Epithelial cell of prostate (primary cell): ENCODE measurements around the gene AIPL1.

Experiments
- DNase-seq: peaks from one replicate; pipeline ENCODE4 v3.0.0-alpha.2; 2011; ENCODE audit warnings: low read depth, low spot score
- H3K27ac ChIP-seq: fragments of 450-650 bp; 2 replicates; pipeline ENCODE4 v1.5.1; 2017; ENCODE audit warnings: mild to moderate bottlenecking

The AIPL1 gene

DNA sequence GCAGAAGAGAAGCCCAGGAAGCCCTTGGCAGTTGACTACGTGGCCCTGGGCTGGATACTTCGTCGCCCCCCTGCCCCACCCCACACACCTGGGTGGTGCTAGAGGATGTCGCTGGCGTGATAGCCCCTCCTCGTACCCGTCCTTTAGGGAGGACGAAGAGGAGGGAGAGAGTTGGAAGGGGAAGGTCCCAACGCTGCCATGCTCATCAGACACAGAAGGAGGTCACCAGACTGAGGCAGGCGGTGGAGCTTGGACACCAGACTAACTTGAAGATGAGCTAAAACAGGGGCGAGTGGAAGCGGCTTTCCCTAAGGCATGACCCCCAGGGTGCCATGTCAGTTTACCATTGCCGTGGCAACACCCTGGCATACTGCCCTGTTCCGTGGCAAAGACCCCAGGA lies 11.0 kb downstream of the AIPL1 start:
- no peak overlapping the region for H3K27ac ChIP-seq
- DNase-seq, result no peak

DNA sequence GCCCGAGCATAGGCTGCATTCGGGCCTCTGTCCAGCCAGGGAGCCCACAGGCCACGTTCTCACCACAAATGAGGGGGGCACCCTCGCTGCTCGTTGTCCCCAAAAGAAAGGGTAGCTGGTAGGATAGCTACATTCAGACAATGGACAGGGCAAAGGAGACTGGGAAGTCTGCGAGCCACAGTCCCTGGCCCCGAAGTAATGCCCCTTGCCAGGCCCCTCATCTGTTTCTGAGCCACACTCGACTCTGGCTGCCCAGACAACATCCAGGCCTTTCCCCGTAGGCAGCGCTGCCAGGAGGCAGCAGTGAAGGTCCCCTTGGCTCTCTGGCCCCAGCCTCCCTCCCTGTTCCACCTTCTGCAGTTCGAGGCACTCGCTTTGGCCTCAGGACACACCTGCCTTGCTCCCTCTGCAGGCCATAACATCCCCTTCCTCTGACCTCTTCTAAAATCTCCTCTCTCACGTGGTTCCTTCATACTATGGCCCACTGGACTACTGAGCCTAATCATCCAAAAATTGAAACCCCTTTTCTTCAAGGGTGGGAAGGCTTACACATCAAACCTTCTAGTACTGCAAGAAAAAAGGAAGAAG lies 12.2 kb downstream of the AIPL1 start:
- DNase-seq, result no peak
- H3K27ac ChIP-seq, result no peak overlapping the region

- DNase-seq, result no peak
- no peak overlapping the region for H3K27ac ChIP-seq
Measured at GRCh38 chr17:6421700-6422604, 13.0 kb downstream of the AIPL1 start.

DNA sequence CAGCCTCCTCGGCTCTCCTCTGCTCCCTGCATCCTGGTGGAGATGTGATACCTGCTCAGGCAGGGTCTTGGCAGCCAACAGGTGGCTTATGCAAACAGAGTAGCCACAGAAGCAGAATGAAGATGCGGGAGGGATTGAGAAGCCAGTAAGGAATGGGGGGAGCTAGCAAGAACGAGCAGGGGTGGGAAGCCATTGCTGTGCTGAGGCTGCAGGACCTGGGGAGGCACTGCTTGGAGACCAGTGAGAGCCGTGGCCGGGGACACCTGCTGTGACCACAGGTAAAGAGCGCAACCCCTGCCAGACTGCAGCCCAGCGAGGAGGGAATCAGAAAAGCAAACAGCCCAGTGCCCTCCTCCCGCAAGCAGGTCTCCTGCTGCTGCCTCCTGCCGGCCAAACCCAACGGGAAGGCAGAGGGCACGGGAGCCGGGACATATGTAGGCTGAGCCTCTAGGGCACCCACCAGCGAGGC lies 14.7 kb downstream of the AIPL1 start:
- DNase-seq, result no peak
- H3K27ac ChIP-seq, result no peak overlapping the region

DNA sequence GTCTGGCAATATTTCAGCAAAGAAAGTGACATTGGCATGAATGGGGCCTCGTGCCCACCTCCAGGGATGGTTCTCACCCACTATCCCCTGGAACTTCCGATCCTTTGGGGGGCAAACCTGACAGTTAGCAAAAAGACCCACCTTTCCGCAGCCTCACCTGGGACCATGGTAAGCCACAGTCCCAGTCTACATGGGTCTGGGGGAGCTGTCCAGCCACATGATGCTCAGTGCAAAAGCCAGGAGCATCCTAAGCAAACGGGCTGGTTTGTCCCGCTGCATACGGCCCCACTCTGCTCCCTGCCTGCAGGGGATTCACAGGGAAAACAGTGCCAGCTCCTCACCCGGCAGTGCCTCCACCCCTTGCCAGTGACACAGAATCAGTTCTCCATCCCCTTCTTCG lies 19.3 kb downstream of the AIPL1 start:
- no peak for DNase-seq
- H3K27ac ChIP-seq, result no peak overlapping the region

- H3K27ac ChIP-seq, result no peak overlapping the region
- DNase-seq, result no peak
Measured at GRCh38 chr17:6413065-6413464, 21.9 kb downstream of the AIPL1 start.

- no peak for DNase-seq
Measured at GRCh38 chr17:6408735-6409134, 26.2 kb downstream of the AIPL1 start.

DNA sequence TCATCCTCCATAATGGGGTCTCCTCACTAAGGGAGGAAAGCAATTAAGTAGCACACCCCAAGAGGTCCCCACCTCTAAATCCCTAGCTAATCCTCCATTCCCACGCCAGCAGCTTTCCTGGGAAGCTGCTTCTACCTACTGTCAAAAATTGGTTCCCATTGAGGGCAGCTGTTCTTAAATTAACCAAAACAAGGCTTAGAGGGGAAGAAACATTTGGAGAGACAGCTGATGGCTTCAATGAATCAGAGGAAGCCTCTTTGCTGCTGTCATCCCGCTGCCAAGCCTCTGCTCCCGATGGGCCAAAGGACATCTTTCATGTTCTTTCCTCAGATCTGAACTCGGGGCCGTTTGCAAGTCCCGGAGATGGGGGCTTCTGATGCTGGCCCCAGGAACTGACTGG lies 26.6 kb downstream of the AIPL1 start:
- no peak overlapping the region for H3K27ac ChIP-seq
- no peak for DNase-seq

More at GRCh38 chr17:6408735-6409134, 26.2 kb downstream of the AIPL1 start:
- H3K27ac ChIP-seq, result no peak overlapping the region

GRCh38 chr17:6402258-6402657 lies 32.7 kb downstream of the AIPL1 start:
- no peak for DNase-seq
- no peak overlapping the region for H3K27ac ChIP-seq

DNA sequence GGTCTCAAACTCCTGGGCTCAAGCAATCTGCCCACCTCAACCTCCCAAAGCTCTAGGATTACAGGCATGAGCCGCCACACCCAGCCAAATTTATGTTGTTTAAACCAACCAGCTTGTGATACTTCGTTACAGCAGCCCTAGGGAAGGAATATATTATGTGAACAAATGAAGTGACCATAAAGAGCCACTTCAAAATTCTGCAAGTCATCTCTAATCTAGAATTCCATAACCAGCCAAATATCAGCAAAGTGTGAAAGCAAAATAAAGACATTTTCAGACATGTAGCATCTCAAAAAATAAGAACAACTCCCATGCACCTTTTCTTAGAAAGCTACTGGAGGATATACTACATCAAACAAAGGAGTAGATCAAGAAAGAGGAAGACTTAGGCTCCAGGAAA lies 36.0 kb downstream of the AIPL1 start:
- DNase-seq, result no peak
- H3K27ac ChIP-seq, result no peak overlapping the region

DNA sequence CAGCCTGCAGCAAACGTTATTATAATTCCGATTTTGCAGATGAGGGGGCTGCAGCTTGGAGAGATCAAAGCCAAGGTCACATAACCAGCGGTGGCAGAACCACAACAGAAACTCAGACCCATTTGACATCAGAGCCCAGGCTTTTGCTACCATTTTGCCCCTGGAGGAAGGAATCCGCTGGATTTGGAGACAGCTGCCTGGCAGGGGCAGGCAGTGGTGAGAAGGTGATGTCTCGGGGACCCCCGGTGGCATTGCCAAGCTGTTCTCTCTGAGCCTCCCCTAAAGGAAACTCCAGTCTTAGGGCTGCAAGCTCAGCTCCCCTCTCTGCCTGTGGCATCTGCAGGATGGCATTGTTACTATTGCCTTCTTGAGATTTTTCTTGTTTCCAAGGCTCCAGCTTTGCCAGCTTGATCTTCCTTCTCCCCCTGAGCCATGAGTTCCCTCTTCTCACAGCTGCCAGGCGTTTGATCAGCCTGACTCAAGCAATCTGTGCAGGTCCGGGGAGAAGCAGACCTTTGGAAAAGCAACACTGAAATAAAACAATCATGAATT lies 40.8 kb downstream of the AIPL1 start:
- no peak overlapping the region for H3K27ac ChIP-seq
- no peak for DNase-seq

GRCh38 chr17:6393351-6393952 lies 41.5 kb downstream of the AIPL1 start:
- DNase-seq, result no peak
- H3K27ac ChIP-seq, result no peak overlapping the region

GRCh38 chr17:6392609-6393350 lies 42.1 kb downstream of the AIPL1 start:
- no peak overlapping the region for H3K27ac ChIP-seq
- no peak for DNase-seq

DNA sequence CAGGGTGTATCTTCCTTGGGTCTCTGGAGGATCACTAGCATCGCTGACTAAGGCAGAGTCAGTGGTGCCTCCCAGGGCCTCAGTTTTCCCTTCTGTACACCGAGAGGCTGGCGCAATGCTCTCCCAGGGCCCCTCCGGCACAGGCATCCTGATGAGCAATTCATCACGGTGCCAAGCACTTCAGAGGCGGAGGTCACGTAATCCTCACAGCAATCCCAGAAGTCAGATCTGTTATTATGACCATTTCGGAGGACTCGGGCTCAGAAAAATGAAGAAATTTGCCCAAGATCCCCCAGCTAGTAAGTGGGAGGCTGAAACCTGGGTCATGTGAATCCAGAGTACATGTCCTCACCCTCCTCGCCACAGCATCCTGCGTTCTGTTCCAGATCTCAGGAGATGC lies 46.5 kb downstream of the AIPL1 start:
- no peak overlapping the region for H3K27ac ChIP-seq
- DNase-seq, result no peak

- no peak for DNase-seq
- H3K27ac ChIP-seq, result no peak overlapping the region
Measured at GRCh38 chr17:6387858-6388257, 47.1 kb downstream of the AIPL1 start.

GRCh38 chr17:6387442-6387841 lies 47.5 kb downstream of the AIPL1 start:
- DNase-seq, result no peak
- H3K27ac ChIP-seq, result no peak overlapping the region

DNA sequence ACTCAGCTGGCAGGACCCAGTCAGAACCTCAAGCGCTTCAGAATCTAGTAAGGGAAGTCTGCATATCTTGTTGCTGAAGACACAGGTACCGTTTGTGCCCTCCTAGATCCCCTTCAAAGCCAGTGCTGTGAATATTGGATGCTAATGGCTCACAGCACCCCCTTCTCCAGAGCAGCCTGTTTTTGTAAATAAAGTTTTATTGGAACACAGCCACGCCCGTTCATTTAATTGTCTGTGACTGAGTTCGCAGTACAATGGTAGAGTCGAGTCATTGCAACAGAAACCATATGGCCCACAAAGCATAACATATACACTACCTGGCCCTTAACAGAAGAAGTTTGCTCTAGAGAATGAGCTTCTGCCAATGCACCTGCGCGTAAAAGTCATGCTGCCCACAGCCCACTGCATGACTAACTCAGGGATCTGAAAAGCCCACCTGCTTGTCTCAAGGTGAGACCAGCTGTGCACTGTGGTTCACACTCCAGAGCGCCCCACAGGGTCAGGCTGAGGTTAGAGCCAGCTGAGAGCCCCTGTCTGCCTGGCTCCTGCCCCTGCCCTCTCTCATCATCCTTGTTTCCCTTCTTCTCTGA lies 48.8 kb downstream of the AIPL1 start:
- H3K27ac ChIP-seq, result no peak overlapping the region
- no peak for DNase-seq

- no peak for DNase-seq
- no peak overlapping the region for H3K27ac ChIP-seq
Measured at GRCh38 chr17:6384481-6384880, 50.4 kb downstream of the AIPL1 start.

GRCh38 chr17:6381526-6382465 lies 53.1 kb downstream of the AIPL1 start:
- DNase-seq, result no peak
- no peak overlapping the region for H3K27ac ChIP-seq
